ENCODE results near the gene CFAP77.

- TF ChIP-seq MXI1 (conservative IDR thresholded peaks at IDR 0.05; ENCODE audit: poor library complexity, severe bottlenecking), result no peak
- TF ChIP-seq POLR2AphosphoS5 (IDR thresholded peaks at IDR 0.05), result no peak
- TF ChIP-seq CTCF (IDR thresholded peaks at IDR 0.05; ENCODE audit: poor library complexity, severe bottlenecking), result no peak
These were observed 37.9 kb downstream of the CFAP77 start for GRCh38 chr9:132447902-132448301.
